Measurements from ENCODE around the gene DNAJC7. TPM values are rescaled to one million over a fixed set of nuclear protein-coding genes. Genes with fewer than 3 reads are reported as not detected.
A peak's percentile ranks its signal among the peaks of the same experiment; 100 is the strongest.

The DNAJC7 gene
- total RNA-seq, 3 donors from 2014 or later, result 69.7 to 73.7 (median 70.4) TPM

- Histone ChIP-seq H3K4me1 (no peaks in the 10 kb centered on the region), H3K36me3 (no peaks in the 10 kb centered on the region), H3K4me3 (no peak overlapping the region), H3K9me3 (no peaks in the 10 kb centered on the region), H3K27me3 (no peaks in the 10 kb centered on the region), H3K27ac (no peak overlapping the region)
- no peak for DNase-seq (ENCODE audit: low spot score in 2 of 2)
- TF ChIP-seq POLR2AphosphoS5 (IDR thresholded peaks at IDR 0.05) (no peak), POLR2A (IDR thresholded peaks at IDR 0.05) (no peak)
- TF ChIP-seq, protein P1, sequence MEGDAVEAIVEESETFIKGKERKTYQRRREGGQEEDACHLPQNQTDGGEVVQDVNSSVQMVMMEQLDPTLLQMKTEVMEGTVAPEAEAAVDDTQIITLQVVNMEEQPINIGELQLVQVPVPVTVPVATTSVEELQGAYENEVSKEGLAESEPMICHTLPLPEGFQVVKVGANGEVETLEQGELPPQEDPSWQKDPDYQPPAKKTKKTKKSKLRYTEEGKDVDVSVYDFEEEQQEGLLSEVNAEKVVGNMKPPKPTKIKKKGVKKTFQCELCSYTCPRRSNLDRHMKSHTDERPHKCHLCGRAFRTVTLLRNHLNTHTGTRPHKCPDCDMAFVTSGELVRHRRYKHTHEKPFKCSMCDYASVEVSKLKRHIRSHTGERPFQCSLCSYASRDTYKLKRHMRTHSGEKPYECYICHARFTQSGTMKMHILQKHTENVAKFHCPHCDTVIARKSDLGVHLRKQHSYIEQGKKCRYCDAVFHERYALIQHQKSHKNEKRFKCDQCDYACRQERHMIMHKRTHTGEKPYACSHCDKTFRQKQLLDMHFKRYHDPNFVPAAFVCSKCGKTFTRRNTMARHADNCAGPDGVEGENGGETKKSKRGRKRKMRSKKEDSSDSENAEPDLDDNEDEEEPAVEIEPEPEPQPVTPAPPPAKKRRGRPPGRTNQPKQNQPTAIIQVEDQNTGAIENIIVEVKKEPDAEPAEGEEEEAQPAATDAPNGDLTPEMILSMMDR (IDR thresholded peaks at IDR 0.05), result no peak
- intact Hi-C loops (cut with DNase I; ENCODE audit: low total_unique reads), result no loop called here
These were observed 37.8 kb upstream of the DNAJC7 start for GRCh38 chr17:42055027-42055426.

DNA sequence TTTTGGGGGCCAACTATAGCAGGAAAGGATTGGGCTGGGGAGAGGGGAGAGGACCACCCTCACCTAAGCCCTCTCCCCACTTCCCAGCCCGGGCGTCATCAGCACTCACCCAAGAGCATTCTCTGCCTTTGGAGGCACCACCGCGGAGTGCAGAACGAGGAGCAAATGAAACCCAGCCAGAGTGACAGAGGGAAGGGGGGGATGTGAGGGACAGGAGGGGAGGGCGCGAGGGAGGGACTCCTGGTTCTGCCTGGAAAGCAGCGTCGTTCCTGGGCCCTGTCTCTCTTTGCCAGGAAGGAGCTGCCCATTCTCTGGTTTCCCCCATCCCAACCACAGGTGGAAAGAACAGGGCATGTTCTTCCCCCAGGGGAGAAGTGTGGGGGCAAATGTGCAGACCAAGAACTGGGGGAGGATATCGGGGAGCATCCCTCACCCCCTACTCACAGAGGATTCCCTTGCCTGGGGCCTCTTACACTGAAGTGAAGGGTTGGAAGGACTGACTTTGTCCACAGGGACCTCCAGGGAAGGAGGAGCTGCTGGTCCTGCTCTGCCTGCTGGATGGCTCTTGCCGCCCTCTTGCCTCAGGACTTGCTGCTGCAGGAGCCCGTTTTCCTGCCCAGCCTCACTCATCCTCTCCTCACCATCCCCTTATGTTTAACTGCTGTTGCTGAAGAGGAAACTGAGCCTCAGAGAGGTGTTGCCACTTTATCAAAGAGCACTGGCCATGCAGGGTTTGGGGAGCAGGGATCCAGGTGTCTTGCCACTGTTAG lies 36.7 kb upstream of the DNAJC7 start:
- H3K27ac ChIP-seq, result no peak overlapping the region
- no peaks in the 10 kb centered on the region for H3K4me1 ChIP-seq
- intact Hi-C loops (cut with DNase I; ENCODE audit: low total_unique reads), result no loop called here
- no peak overlapping the region for H3K4me3 ChIP-seq
- H3K27me3 ChIP-seq, result no peaks in the 10 kb centered on the region
- no peak for TF ChIP-seq POLR2AphosphoS5 (IDR thresholded peaks at IDR 0.05)
- TF ChIP-seq, protein P1 (IDR thresholded peaks at IDR 0.05), result no peak
- no peak for TF ChIP-seq POLR2A (IDR thresholded peaks at IDR 0.05)
- DNase-seq (ENCODE audit: low spot score in 2 of 2), result no peak
- no peaks in the 10 kb centered on the region for H3K36me3 ChIP-seq
- no peaks in the 10 kb centered on the region for H3K9me3 ChIP-seq

DNA sequence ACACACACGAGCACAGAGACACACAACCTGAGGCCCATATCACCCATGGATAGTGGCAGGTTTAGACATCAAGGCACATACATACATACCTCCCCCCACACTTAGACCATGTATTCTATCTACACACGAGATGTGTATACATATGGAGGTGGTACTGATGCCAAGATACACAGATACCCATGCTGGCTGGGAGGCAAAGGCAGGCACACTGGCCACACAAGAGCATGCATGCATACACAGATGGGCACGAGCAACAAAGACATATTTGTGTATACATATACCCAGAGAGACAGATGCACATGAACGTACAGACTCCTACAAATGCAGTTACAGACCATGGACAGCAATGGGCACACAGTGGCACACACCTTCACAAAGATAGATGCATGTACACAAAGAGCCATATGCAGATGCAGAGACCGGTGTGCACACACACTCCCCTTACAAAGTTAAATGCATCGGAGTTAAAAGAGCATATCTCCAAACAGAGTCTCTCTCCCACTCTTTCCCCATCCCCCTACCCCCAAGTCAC lies 35.2 kb upstream of the DNAJC7 start:
- Histone ChIP-seq H3K4me3 (no peak overlapping the region), H3K27ac (no peak overlapping the region), H3K27me3 (no peaks in the 10 kb centered on the region), H3K36me3 (no peaks in the 10 kb centered on the region), H3K9me3 (no peaks in the 10 kb centered on the region), H3K4me1 (no peaks in the 10 kb centered on the region)
- no peak for DNase-seq (ENCODE audit: low spot score in 2 of 2)
- intact Hi-C loops (cut with DNase I; ENCODE audit: low total_unique reads), result no loop called here
- TF ChIP-seq, protein P1 (IDR thresholded peaks at IDR 0.05), result no peak
- no peak for TF ChIP-seq POLR2A (IDR thresholded peaks at IDR 0.05)
- no peak for TF ChIP-seq POLR2AphosphoS5 (IDR thresholded peaks at IDR 0.05)

GRCh38 chr17:42051645-42052044 lies 34.4 kb upstream of the DNAJC7 start:
- TF ChIP-seq, protein P1 (IDR thresholded peaks at IDR 0.05), result no peak
- no peak for TF ChIP-seq POLR2AphosphoS5 (IDR thresholded peaks at IDR 0.05)
- no peak for TF ChIP-seq POLR2A (IDR thresholded peaks at IDR 0.05)
- DNase-seq (ENCODE audit: low spot score in 2 of 2), result no peak
- no peak overlapping the region for H3K27ac ChIP-seq
- H3K9me3 ChIP-seq, result no peaks in the 10 kb centered on the region
- no peaks in the 10 kb centered on the region for H3K4me1 ChIP-seq
- intact Hi-C loops (cut with DNase I; ENCODE audit: low total_unique reads), result no loop called here
- H3K36me3 ChIP-seq, result no peaks in the 10 kb centered on the region
- H3K27me3 ChIP-seq, result no peaks in the 10 kb centered on the region
- H3K4me3 ChIP-seq, result peak overlapping the region in 1 of 3 donors; percentile 78

GRCh38 chr17:42051013-42051400 lies 33.8 kb upstream of the DNAJC7 start:
- Histone ChIP-seq H3K4me1 (no peaks in the 10 kb centered on the region), H3K27ac (no peak overlapping the region), H3K9me3 (no peaks in the 10 kb centered on the region), H3K4me3 (peak overlapping the region; percentile 66 to 94 (median 78)), H3K36me3 (no peaks in the 10 kb centered on the region), H3K27me3 (no peaks in the 10 kb centered on the region)
- intact Hi-C loops (cut with DNase I; ENCODE audit: low total_unique reads), result no loop called here
- TF ChIP-seq POLR2A (IDR thresholded peaks at IDR 0.05), result no peak
- TF ChIP-seq, protein P1 (IDR thresholded peaks at IDR 0.05), result no peak
- no peak for TF ChIP-seq POLR2AphosphoS5 (IDR thresholded peaks at IDR 0.05)
- DNase-seq (ENCODE audit: low spot score in 2 of 2), result no peak
